HFFc6 (cell line): ENCODE results near the gene CBLIF. TPM values are rescaled to one million over a fixed set of nuclear protein-coding genes. Genes with fewer than 3 reads are reported as not detected.

ENCODE experiments used
- DNase-seq: peaks from one replicate; pipeline ENCODE4 v3.0.0-alpha.2; 2018
- H3K27ac Mint-ChIP-seq: 2 replicates; pipeline ENCODE4 v1.8.0; 2020; ENCODE audit warnings: mild to moderate bottlenecking, mixed read lengths
- H3K27me3 Mint-ChIP-seq: 2 replicates; pipeline ENCODE4 v1.8.0; 2021; ENCODE audit warnings: mild to moderate bottlenecking, moderate library complexity, mixed read lengths; ENCODE audit not compliant: insufficient read depth
- H3K36me3 Mint-ChIP-seq: 2 replicates; pipeline ENCODE4 v1.8.0; 2021; ENCODE audit warnings: low read depth, mixed read lengths
- H3K4me1 Mint-ChIP-seq: 2 replicates; pipeline ENCODE4 v1.8.0; 2020; ENCODE audit warnings: low read depth, mixed read lengths
- H3K4me3 Mint-ChIP-seq: 2 replicates; pipeline ENCODE4 v1.8.0; 2020; ENCODE audit warnings: mild to moderate bottlenecking, moderate library complexity, mixed read lengths
- H3K9me3 Mint-ChIP-seq: 2 replicates; pipeline ENCODE4 v1.8.0; 2020; ENCODE audit warnings: mild to moderate bottlenecking, mixed read lengths
- total RNA-seq, 6 experiments: library from RNA; stranded (reverse); fragmentation: NEBNext Ultra II Directional; extraction: Animal tissue kit (Norgen Biotek cat#: 25700); gene quantifications; 2 replicates in 1 of 6; 3 replicates in 5 of 6; pipeline ENCODE4 v1.2.3, GENCODE V29; 2021
- TF ChIP-seq, protein P1 (sequence below): fragments of 200-600 bp; sonication (generic); IDR thresholded peaks from 2 replicates; pipeline ENCODE4 v1.5.0; 2021; ENCODE audit warnings: antibody characterized with exemption, mild to moderate bottlenecking

CBLIF gene
- total RNA-seq, 6 experiments from 2014 or later = not detected

DNA sequence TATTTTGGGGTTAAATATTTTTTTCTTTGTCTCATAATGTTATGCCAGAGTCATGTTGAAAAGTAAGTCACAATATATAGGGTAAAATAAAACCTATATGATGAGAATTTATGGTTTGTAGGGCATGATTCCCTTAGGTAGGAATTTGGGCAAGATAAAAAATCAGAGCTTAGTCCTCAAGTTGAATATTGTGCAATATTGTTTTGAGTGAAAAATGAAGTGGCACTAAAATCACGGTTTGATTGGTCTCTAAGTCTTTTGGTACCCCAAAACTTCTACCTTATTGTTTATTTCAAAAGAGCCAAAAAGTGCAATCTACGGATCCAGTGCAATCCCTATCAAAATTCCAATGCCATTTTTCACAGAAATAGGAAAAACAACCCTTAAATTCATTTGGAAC lies 33.1 kb downstream of the CBLIF start:
- Mint-ChIP-seq H3K9me3 (no peaks in the 10 kb centered on the region), H3K36me3 (0 out of 2 replicates have a peak, but pooled peaks cover 5% of the 10 kb centered on the region), H3K27me3 (peaks cover 5% of the 10 kb centered on the region; the same call in 1 of the 2 replicates), H3K27ac (no peak overlapping the region), H3K4me3 (no peak overlapping the region), H3K4me1 (peaks cover 26% of the 10 kb centered on the region)
- DNase-seq = no peak
- TF ChIP-seq, protein P1, sequence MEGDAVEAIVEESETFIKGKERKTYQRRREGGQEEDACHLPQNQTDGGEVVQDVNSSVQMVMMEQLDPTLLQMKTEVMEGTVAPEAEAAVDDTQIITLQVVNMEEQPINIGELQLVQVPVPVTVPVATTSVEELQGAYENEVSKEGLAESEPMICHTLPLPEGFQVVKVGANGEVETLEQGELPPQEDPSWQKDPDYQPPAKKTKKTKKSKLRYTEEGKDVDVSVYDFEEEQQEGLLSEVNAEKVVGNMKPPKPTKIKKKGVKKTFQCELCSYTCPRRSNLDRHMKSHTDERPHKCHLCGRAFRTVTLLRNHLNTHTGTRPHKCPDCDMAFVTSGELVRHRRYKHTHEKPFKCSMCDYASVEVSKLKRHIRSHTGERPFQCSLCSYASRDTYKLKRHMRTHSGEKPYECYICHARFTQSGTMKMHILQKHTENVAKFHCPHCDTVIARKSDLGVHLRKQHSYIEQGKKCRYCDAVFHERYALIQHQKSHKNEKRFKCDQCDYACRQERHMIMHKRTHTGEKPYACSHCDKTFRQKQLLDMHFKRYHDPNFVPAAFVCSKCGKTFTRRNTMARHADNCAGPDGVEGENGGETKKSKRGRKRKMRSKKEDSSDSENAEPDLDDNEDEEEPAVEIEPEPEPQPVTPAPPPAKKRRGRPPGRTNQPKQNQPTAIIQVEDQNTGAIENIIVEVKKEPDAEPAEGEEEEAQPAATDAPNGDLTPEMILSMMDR = no peak

DNA sequence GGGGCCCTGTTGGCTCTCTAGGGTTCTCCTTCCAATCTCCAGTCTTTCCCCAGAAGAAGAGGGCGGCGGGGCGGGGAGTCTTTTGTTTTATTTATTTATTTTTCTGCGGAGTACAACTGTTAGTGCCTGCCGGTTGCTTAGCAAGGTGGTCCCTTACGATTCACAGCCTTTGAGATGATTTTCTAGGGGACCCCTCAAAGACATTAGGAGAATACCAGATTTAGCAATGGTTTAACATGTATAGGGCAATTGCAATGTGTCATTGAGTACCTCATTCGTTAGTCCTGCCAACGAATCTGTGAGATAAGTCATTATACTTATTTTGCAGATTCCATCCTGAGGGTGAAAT lies 34.4 kb downstream of the CBLIF start:
- H3K27ac Mint-ChIP-seq = peak overlapping the region; percentile 83
- H3K27me3 Mint-ChIP-seq = peaks cover 6% of the 10 kb centered on the region; the same call in 1 of the 2 replicates
- H3K9me3 Mint-ChIP-seq = no peaks in the 10 kb centered on the region
- H3K4me3 Mint-ChIP-seq = peak overlapping the region; percentile 97
- H3K4me1 Mint-ChIP-seq = peaks cover 26% of the 10 kb centered on the region
- H3K36me3 Mint-ChIP-seq = peaks cover 13% of the 10 kb centered on the region
- TF ChIP-seq, protein P1 = no peak
- no peak for DNase-seq

DNA sequence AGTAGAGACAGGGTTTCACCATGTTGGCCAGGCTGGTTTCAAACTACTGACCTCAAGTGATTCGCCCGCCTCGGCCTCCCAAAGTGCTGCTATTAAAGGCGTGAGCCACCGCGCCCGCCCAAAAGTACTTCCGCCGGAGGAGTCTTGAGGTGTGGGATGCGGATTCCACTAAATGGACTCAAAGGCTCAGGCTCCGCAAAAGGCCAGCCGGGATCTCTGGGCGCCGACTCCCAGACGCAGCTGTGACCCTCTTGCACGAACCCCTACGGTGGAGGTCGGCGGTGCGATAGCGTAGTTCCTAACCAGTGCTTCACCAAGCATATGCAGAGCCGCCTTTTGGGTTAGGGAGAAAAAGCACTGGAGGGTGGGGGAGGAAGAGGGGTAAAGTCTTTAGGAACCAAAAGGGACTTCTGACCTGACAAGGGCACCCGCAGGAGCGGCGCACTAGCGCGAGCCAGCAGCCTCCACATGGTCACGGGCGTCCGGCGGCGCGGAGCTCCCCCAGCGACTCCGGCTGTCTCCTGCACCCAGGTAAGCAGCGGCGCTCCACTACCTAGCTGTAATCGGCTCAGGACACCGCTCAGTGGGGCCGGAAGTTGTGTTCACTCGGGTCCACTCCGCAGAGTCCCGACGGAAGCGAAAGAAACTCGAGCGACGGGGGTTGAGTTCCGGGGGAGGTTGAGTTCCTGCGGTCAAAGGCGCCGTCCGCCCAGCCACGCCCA lies 34.9 kb downstream of the CBLIF start, which contains the start of gene MRPL16:
TSS of gene MRPL16 (minus strand) at position 590 of the 722 bp plus-strand sequence. CDS start at position 470, 120 bp downstream.
- peaks cover 6% of the 10 kb centered on the region; the same call in 1 of the 2 replicates for H3K27me3 Mint-ChIP-seq
- peak; percentile 81 for DNase-seq

DNA sequence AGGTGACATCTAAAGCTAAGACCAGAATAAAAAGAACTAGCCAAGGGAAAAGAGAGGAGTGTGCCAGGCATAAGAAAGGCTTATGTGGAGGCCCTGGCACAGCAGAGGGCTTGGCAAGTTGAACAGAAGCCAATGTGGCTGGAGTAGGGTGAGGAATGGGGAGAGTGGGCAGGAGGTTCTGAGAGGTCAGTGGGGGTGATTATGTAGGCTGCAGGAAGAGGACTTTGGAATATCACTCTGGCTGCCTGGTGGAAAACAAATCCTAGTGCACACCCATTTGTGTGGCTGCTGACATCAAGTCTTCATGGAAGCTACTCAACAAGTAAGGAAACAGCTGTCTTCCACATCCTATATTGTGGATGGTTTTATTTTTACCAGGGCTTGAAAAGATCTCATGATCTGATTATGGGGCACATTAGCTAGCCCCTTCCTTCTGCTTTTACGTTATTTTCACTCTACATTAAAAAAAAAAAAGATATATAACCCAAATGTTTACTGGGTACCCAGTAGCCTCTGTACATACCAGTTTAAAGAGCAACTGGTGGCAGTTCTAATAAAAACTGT lies 38.2 kb downstream of the CBLIF start:
- H3K36me3 Mint-ChIP-seq = peaks cover 27% of the 10 kb centered on the region
- TF ChIP-seq, protein P1 = no peak
- 0 out of 2 replicates have a peak overlapping the region, but pooled peaks have one; percentile 9 for H3K27ac Mint-ChIP-seq
- no peaks in the 10 kb centered on the region for H3K9me3 Mint-ChIP-seq
- no peak for DNase-seq
- peaks cover 27% of the 10 kb centered on the region for H3K4me1 Mint-ChIP-seq
- H3K4me3 Mint-ChIP-seq = no peak overlapping the region
- peaks cover 10% of the 10 kb centered on the region for H3K27me3 Mint-ChIP-seq

More for the DNA sequence above, 34.9 kb downstream of the CBLIF start, which contains the start of gene MRPL16:
- Mint-ChIP-seq H3K9me3 (no peaks in the 10 kb centered on the region), H3K4me1 (peaks cover 26% of the 10 kb centered on the region), H3K27ac (peak within 1 kb of the TSS; percentile 83), H3K36me3 (peaks cover 13% of the 10 kb centered on the region), H3K4me3 (peak within 1 kb of the TSS; percentile 97)
- TF ChIP-seq, protein P1 = peak; percentile 43; the same call in 1 of the 2 replicates

DNA sequence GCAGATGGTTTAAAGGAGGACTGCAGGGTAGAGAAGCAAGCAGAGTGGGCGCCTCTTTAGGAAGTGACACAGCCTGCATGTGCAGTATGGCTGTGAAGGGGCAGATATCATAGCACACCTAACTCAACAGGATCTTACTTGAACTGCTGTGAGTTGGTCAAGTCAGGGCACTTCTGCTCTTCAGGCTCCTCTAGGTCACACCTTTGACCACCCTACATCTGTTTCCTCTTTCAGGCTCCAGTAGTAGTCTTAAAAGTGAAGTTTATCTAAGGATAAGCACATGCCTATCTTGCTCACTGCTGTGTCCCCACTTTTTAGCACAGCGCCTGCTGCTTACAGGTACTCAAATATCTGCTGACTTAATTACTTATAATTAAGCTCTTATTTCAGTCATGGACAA lies 41.2 kb downstream of the CBLIF start:
- H3K4me3 Mint-ChIP-seq = no peak overlapping the region
- H3K36me3 Mint-ChIP-seq = peaks cover 30% of the 10 kb centered on the region
- H3K27me3 Mint-ChIP-seq = peaks cover 5% of the 10 kb centered on the region
- H3K4me1 Mint-ChIP-seq = peaks cover 22% of the 10 kb centered on the region
- no peaks in the 10 kb centered on the region for H3K9me3 Mint-ChIP-seq
- DNase-seq = no peak
- no peak overlapping the region for H3K27ac Mint-ChIP-seq
- TF ChIP-seq, protein P1 = no peak
